HT1080 (cell line): ENCODE data around the gene ARAP3. TPM values are rescaled to one million over a fixed set of nuclear protein-coding genes. Genes with fewer than 3 reads are reported as not detected.
"Not testable (repeated sequence)": the region's sequence is repeated elsewhere in the genome, so short reads cannot be mapped to it uniquely, and the experiment has no call there.

Experiments
- DNase-seq: peaks from one replicate; pipeline ENCODE4 v3.0.0-alpha.2; 2015; ENCODE audit warnings: low read depth
- total RNA-seq: library from RNA; depleted of rRNA; stranded (reverse); fragments of >200 nt; shearing (Covaris generic); gene quantifications from 2 replicates; pipeline ENCODE4 v1.2.3, GENCODE V29; 2014; rRNA removed

The ARAP3 gene
- total RNA-seq, 1 experiment from 2014 or later: 4.8 TPM

DNA sequence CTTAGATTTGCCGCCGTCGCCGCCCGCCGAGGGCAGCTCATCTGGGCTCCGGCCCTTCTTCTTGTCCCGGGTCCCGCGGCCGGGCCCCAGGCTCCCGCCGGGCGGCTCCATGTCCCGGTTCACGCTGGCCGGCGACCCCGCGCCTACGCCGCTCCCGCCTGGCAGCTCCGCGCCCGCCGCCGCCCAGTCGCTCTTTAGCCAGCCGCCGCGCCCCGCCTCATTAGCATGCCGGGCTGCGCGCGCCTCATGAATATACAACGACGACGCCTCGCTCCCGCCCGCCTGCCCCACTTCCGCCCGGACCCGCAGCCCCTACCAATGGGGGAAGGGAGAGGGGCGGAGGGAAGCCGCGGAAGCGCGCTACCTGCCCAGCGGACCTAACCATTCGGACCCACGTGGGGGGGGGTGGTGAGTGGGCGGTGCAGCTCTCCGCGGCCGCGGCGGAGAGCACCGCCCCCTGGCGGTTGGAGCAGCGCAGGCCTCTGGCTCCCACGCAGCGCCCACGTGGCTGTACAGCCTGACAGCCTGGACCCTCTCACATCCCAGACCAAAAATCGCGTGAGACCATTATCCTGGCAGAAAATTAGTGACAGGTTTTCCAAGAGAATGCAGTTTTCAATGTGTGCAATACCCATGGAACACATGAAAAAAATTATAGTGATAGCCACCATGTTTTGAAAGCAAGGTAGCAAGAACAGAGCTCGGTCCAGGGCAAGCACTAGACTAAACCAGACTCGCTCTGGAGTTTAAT is 63.1 kb downstream of the ARAP3 start, which contains the start of gene DIAPH1:
TSS of gene DIAPH1 (minus strand) at position 197 of the 751 bp plus-strand sequence. CDS start at position 111, 86 bp downstream.
- DNase-seq: peak; percentile 94

DNA sequence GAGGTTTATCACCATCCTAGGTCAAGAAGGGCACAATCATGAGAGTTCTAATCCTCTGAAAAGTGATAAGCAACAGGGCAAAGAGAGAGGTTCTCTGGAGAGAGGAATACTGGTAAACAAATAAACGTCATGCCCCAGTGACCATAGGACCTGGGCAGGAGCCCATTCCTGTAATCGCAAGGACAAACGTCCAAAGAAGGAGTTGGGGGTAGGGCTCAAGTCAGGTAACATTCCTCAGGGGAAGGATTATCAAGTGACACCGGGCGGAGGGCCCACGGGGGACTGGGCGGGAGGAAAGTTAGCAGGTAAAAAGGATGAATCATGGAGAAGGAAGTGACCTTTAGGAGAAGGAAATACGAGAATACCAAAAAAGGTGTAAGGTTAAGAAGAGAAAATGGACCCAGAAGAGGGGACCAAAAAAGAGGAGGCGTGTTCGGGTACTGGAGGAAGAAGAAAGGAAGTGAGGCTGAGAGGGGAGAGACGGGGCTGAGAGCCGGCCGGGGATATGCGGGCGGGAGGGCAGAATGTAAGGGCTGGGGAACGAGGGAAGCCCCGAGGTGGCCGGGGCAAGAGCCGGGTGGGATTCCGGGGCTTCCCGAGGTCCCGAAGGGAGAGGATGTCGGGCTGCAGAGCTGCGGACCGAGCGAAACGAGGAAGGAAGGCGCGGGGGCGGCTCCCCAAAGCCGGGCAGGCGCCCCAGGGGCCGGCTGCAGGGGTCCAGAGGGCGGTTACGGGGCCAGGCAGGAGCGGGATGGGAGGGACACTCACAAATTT is 63.8 kb downstream of the ARAP3 start:
- DNase-seq: peak; percentile 42

DNA sequence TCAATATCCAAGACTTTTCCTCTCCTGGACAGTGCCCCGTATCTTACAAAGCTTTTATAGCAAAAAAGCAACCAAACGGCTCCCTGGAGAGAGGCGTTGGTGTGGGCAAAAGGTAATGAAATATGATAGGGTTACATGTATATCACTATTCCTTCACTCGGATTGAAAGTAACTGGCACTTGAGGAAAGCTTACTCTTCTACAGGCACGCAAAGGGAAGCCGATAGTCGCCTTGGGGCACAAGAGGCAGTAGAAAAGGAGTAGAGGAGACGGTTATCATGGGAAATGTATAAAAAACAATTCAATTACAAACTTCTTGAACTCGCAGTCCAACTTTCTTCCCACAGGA is 64.4 kb downstream of the ARAP3 start:
- peak; percentile 17 for DNase-seq

DNA sequence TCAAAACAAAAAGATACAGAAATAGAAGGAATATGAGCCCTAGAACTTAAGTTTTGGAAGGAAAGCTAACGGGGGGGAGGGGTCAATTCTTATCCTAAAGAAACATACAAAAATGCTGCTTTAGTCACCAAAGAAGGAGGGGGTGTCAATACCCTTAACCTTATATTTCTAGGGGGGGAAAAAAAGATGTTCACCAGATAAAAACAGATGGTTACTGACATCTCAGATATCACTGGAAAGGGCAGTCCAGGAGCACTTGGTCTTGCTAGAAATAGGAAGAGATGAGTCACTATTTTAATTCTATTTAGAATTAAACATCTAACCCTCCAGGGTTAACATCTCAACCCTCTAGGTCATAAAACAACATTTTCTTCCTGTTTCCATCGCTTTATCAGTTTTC is 64.9 kb downstream of the ARAP3 start:
- no peak for DNase-seq

DNA sequence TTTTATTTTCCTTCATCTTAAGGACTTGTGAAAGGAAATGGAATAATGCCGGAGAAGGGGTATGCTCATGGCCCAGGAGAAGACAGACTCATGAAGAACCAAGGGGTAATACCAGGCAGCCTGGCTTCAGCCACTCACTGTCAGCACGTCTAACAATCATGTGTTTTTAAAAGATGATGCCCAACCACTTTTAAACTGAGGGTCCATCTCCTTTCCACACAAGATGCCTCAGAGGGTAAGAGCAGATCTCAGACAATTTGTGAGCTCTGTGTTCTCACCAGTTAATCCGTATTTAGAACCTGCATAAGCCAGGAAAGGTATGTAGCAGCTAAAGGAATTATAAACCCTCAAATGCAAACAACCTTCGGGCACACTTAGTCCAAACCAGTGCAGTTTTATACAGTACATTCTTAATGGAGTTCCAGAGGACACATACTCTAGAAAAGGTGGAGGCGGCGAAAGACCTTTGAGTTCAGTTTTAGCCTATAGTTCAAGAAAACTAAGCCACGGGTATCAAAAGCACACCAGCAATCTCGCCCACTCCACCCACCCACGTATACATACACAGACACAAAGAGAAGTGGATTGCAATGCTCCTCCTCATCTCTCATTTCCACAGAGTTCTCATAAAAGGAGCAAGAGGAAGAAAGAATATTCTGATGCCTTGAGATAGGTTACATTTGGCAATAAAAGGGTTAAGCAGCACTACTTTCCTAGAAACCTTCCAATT is 65.9 kb downstream of the ARAP3 start:
- DNase-seq: no peak

DNA sequence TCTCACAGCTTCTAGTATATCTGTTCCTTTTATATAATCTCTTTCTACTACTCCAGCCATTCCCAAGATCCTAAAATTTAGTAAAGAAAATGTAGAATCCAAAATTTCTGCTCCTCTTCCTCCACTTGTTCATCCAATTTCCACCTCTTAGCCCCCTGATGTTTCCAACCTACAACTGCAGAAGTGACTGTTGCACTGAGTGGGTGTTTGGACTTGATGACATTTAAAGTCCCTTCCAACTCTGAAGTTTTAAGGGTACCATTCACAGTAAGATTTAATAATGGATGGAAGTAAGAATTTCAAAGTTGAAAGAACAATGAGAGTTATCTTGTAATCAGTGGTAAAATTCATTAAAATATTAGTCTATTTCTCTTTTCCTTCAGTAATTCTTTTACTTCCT is 68.7 kb downstream of the ARAP3 start:
- DNase-seq: no peak

DNA sequence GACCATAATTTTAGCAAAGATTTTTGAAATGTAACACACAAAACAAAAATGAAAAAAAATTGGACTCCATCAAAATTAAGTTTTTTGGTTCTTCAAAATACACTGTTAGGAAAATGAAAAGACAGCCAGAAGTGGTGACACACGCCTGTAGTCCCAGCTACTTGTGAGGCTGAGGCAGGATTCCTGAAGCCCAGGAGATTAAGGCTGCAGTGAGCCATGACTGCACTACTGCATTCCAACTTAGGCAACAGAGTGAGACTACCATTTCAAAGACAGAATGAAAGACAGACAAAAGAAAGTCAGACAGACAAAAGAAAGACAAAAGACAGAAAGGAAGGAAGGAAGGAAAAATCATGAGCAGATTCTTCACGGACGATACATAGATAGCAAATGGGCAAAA is 70.7 kb downstream of the ARAP3 start:
- DNase-seq: no peak

DNA sequence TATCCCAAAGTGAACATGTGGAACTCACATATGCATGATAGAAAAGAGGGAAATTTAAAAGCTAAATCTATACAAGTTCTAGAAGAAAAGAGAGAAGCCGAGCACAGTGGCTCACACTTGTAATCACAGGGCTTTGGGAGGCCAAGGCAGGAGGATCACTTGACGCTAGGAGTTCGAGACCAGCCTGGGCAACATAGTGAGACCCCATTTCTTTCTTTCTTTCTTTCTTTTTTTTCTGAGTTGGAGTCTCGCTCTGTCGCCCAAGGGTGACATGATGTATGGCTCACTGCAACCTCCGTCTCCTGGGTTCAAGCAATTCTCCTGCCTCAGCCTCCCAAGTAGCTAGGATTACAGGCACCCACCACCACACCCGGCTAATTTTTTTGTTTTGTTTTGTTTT is 72.1 kb downstream of the ARAP3 start:
- DNase-seq: not testable (repeated sequence)

DNA sequence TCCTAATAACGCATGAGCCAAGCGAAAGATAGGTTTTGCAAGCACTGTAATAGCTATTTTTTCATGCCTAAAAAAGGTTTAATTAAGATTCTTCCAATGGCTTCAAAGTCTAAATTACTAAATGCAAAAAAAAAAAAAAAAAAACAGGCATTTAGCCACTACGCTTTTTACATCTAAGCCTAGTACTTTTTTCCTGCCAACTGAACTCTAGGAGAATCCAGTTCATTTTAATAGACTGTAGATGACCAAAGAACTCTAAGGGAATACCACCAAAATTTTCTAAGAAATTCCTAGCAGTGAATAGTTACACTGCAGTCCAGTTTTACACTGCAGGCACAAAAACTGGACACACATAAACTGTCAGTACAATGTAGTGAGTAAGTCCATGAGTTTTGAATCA is 73.0 kb downstream of the ARAP3 start:
- DNase-seq: no peak

DNA sequence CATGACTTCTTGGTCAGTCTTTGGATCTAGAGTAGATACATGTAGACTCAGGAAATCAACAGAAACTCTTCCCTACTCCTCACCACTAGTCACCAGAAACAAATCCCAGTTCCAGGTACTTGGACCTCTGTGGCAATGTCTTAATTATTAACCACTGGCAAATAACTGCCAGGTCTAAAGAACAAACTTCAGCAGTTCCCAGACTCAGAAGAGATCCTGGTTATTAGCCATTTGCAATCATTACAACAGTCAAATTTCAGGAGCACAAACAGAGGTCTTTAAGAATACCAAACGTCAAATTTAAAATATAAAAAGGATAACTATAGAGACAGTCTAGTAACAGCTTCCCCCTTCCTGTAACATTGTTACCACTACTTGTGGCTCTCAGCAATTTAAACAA is 73.5 kb downstream of the ARAP3 start:
- DNase-seq: no peak

DNA sequence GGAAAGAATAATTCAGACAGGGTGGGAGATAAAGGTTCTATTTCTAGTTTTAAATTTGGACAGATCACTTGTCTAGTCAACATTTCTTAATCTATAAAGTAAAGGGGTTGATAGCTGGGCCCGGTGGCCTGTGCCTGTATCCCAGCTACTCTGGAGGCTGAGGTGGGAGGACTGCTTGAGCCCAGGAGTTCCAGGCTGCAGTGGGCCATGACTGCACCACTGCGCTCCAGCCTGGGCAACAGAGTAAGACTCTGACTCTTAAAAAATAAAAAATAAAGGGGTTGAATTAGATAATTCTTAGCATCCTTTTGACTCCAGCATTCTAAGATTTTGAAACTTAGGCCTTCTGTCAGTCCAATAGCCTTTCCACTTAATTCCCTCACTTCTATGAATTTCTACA is 74.0 kb downstream of the ARAP3 start:
- DNase-seq: no peak

DNA sequence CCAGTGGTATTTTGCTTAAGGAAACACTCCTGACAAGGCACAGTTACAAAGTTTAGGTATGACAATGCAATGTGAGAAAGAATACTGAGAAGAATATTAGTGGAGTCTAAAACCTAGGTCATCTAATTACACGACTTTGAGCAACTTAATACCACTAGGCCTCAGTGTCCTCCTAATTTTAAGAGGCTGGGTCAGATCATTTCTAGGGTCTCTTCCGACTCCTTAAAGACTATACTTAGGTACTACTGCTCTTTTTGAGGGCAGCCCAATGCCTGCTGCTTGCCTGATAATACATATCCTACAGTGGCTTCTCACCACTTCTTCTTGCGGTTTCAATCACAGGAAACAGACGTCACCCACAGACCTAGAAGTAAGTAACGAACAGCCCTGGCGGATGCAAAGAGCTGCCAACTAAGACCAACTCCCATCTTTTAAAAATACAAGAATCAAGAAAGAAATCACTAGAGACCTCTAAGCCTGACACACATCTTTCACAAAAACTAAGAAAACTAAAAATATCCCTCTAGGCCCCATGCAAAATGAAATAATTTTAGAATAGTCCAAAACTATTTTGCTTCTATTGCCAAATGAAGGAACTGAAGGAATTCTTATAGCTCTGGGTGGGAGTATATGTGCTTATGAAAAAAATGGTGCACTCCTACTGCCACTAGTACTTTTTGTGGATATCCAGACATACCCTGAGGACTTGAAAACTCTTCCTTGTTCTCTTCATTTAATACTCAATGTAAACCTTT is 76.3 kb downstream of the ARAP3 start:
- DNase-seq: peak; percentile 93

DNA sequence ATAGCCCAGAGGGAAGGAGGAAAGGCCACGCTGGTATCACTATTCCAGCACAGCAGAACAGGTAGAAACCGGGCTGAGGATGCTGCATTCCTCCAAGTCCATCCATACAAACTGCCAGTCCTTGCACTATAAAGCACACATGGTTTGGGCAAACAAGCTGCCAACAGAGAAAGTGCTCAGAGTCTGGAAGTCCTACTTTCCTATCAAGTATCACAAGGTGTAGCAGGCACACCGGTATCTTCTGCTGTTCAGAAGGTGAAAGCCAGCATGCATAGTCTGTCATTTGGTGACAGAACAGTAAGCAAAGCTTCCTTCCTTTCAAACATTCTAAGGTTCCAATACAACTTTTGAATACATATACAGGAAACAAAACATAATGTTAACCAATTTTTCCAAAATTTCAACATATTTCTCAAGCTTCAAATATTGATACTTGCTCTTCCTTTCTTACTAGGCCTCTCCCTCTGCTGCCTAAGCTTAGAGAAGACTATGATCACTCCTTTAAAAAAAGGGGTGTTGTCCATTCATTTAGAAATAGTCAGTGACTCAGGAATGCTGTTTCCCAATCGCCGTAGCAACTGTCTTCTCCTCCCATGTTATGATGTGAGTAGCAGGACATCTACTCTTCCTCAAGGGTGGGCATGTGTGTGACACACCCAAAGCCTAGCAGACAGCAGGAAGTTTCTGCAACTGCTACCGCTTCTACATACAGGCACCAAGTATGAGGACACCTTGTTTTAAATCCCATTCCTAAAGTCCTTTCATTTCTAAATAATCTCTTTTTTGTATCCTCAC is 77.9 kb downstream of the ARAP3 start:
- DNase-seq: peak; percentile 97

Other genes starting within 250 kb of the ARAP3 start
- gene PCDHGC3, start 206.3 kb downstream of the ARAP3 start, total RNA-seq: 36.5 and 44.6 TPM in 2 replicates
- 0.14 and 0.33 TPM in 2 replicates for gene PCDHGC4, start 197.2 kb downstream of the ARAP3 start, total RNA-seq
- 0.87 and 1.4 TPM in 2 replicates for gene PCDHGC5, start 193.1 kb downstream of the ARAP3 start, total RNA-seq
- 60.8 and 62.0 TPM in 2 replicates for gene DIAPH1, start 63.2 kb downstream of the ARAP3 start, total RNA-seq
- 86.7 and 104 TPM in 2 replicates for gene HDAC3, start 45.4 kb downstream of the ARAP3 start, total RNA-seq
- gene RELL2, start 45.2 kb downstream of the ARAP3 start, total RNA-seq: 13.1 and 15.3 TPM in 2 replicates
- gene FCHSD1, start 30.8 kb downstream of the ARAP3 start, total RNA-seq: 7.2 and 7.5 TPM in 2 replicates
- gene PCDH1, start 196.2 kb upstream of the ARAP3 start, total RNA-seq: 4.0 and 4.4 TPM in 2 replicates
- 55.7 and 58.9 TPM in 2 replicates for gene DELE1, start 241.6 kb upstream of the ARAP3 start, total RNA-seq